ENCODE results near the gene GOLGA8B. TPM values are rescaled to one million over a fixed set of nuclear protein-coding genes. Genes with fewer than 3 reads are reported as not detected.

Gene GOLGA8B
- total RNA-seq = 10.4 and 28.8 TPM in 2 replicates

GRCh38 chr15:34583399-34584329 is at the start of gene GOLGA8B:
Gene GOLGA8B, minus strand, starts transcription at chr15:34583651. Its CDS starts 47,739 bp downstream, at chr15:34535912.

Other genes starting within 250 kb of the GOLGA8B start
- gene SLC12A6, start 245.9 kb downstream of the GOLGA8B start, total RNA-seq = 13.8 and 24.2 TPM in 2 replicates
- 166 and 266 TPM in 2 replicates for gene NOP10, start 240.5 kb downstream of the GOLGA8B start, total RNA-seq
- gene NUTM1, start 240.3 kb downstream of the GOLGA8B start, total RNA-seq = not detected in 2 replicates
- 7.0 and 10.0 TPM in 2 replicates for gene LPCAT4, start 216.5 kb downstream of the GOLGA8B start, total RNA-seq
- 4.4 and 25.9 TPM in 2 replicates for gene GOLGA8A, start 145.8 kb downstream of the GOLGA8B start, total RNA-seq
- gene GJD2, start 171.3 kb upstream of the GOLGA8B start, total RNA-seq = not detected in 2 replicates
- gene ACTC1, start 211.9 kb upstream of the GOLGA8B start, total RNA-seq = not detected in 2 replicates